Karpas-422 (cell line): ENCODE measurements around the gene KDM3A. TPM values are rescaled to one million over a fixed set of nuclear protein-coding genes. Genes with fewer than 3 reads are reported as not detected.

Source experiments
- DNase-seq: peaks from one replicate; pipeline ENCODE4 v3.0.0-alpha.2; 2015
- H2AFZ ChIP-seq: fragments of 200-600 bp; sonication (generic); 2 replicates; pipeline ENCODE4 v1.6.1; 2014; ENCODE audit warnings: antibody characterized with exemption, low read length, mixed read lengths
- H3K27ac ChIP-seq: fragments of 200-600 bp; sonication (generic); 2 replicates; pipeline ENCODE4 v1.5.1; 2014; ENCODE audit warnings: mild to moderate bottlenecking, low read length, moderate library complexity
- H3K27me3 ChIP-seq: fragments of 200-600 bp; sonication (generic); 2 replicates; pipeline ENCODE4 v1.6.1; 2014; ENCODE audit warnings: low read length, mixed read lengths
- H3K36me3 ChIP-seq: fragments of 200-600 bp; sonication (generic); 2 replicates; pipeline ENCODE4 v1.6.1; 2014; ENCODE audit warnings: low read length, mixed read lengths; ENCODE audit not compliant: insufficient read depth
- H3K4me1 ChIP-seq: fragments of 200-600 bp; sonication (generic); 2 replicates; pipeline ENCODE4 v1.6.1; 2014; ENCODE audit warnings: mild to moderate bottlenecking, low read length, mixed read lengths
- H3K4me2 ChIP-seq: fragments of 200-600 bp; sonication (generic); 2 replicates; pipeline ENCODE4 v1.6.1; 2014; ENCODE audit warnings: low read length, low read depth, mild to moderate bottlenecking; ENCODE audit not compliant: poor library complexity, severe bottlenecking
- H3K4me3 ChIP-seq: fragments of 200-600 bp; sonication (generic); 2 replicates; pipeline ENCODE4 v1.5.1; 2014; ENCODE audit warnings: mild to moderate bottlenecking, antibody characterized with exemption, low read length, mixed read lengths
- H3K79me2 ChIP-seq: fragments of 200-600 bp; sonication (generic); 2 replicates; pipeline ENCODE4 v1.6.1; 2014; ENCODE audit warnings: mild to moderate bottlenecking, low read length, mixed read lengths
- H3K9ac ChIP-seq: fragments of 200-600 bp; sonication (generic); 2 replicates; pipeline ENCODE4 v1.6.0; 2014; ENCODE audit warnings: low read length
- H3K9me2 ChIP-seq: fragments of 200-600 bp; sonication (generic), shearing (Covaris generic); replicated peaks from 2 replicates; pipeline ENCODE4 v1.6.0; 2014; ENCODE audit warnings: mild to moderate bottlenecking, low read length, moderate library complexity; ENCODE audit not compliant: insufficient read depth
- H3K9me3 ChIP-seq: fragments of 300-700, 200-600 bp; sonication (generic); 2 replicates; pipeline ENCODE4 v1.6.1; 2014; ENCODE audit warnings: low read length, mixed read lengths
- H4K20me1 ChIP-seq: fragments of 200-600 bp; sonication (generic); 2 replicates; pipeline ENCODE4 v1.6.1; 2014; ENCODE audit warnings: mild to moderate bottlenecking, antibody characterized with exemption, low read length, low read depth; ENCODE audit not compliant: insufficient read depth
- total RNA-seq: library from RNA; depleted of rRNA; stranded (reverse); fragments of >200 nt; shearing (Covaris generic); gene quantifications from 2 replicates; pipeline ENCODE4 v1.2.3, GENCODE V29; 2014; ENCODE audit warnings: low replicate concordance

Gene KDM3A
- total RNA-seq, 1 experiment from 2014 or later: 154 TPM

DNA sequence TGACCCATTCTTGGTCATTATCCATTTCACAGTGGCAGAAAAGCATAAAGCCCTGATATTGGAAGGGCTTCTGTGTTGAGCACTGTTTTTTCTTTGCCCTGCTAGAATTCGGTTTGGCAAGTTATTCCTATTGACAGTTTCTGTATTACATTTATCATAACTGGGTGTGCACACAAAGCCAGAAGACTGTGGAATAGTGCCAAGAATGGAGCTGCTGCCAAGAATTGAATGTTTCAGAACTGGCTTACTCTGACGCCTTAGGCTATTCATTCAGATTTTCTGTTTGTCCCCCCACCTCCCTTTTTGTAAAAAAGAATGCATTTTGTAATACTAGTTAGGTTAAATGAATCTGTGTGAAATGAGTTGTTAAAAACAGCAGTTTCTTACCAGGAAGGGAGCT is 12.7 kb downstream of the KDM3A start:
- H3K9me2 ChIP-seq: no peaks in the 10 kb centered on the region
- H4K20me1 ChIP-seq: no peaks in the 10 kb centered on the region
- H2AFZ ChIP-seq: no peak overlapping the region
- peaks cover 81% of the 10 kb centered on the region for H3K79me2 ChIP-seq
- no peak overlapping the region for H3K9ac ChIP-seq
- no peaks in the 10 kb centered on the region for H3K27me3 ChIP-seq
- H3K9me3 ChIP-seq: no peaks in the 10 kb centered on the region
- H3K4me3 ChIP-seq: no peak overlapping the region
- DNase-seq: no peak
- no peak overlapping the region for H3K27ac ChIP-seq
- H3K4me1 ChIP-seq: no peaks in the 10 kb centered on the region
- H3K36me3 ChIP-seq: peaks cover 92% of the 10 kb centered on the region
- no peak overlapping the region for H3K4me2 ChIP-seq

GRCh38 chr2:86454238-86454637 is 13.1 kb downstream of the KDM3A start:
- peaks cover 92% of the 10 kb centered on the region for H3K36me3 ChIP-seq
- no peaks in the 10 kb centered on the region for H3K4me1 ChIP-seq
- no peaks in the 10 kb centered on the region for H3K9me2 ChIP-seq
- no peaks in the 10 kb centered on the region for H4K20me1 ChIP-seq
- DNase-seq: no peak
- no peaks in the 10 kb centered on the region for H3K9me3 ChIP-seq
- no peak overlapping the region for H3K4me2 ChIP-seq
- no peak overlapping the region for H2AFZ ChIP-seq
- H3K27ac ChIP-seq: no peak overlapping the region
- H3K79me2 ChIP-seq: peaks cover 81% of the 10 kb centered on the region
- H3K4me3 ChIP-seq: no peak overlapping the region
- no peak overlapping the region for H3K9ac ChIP-seq
- no peaks in the 10 kb centered on the region for H3K27me3 ChIP-seq

DNA sequence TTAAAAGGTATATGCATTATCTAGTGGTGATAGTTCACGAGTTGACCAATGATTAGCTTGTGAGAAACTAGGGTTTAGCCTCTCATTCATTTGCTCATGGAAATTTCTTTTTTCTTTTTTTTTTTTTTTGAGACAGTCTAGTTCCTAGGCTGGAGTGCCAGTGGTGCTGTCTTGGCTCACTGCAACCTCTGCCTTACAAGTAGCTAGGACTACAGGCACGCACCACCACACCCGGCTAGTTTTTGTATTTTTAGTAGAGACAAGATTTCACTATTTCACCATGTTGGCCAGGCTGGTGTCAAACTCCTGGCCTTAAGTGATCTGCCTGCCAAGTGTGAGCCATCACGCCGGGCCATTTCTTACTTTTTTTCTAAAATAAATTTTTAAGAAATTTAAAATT is 14.0 kb downstream of the KDM3A start:
- H3K27ac ChIP-seq: no peak overlapping the region
- H3K4me2 ChIP-seq: no peak overlapping the region
- no peaks in the 10 kb centered on the region for H3K9me2 ChIP-seq
- DNase-seq: no peak
- peaks cover 81% of the 10 kb centered on the region for H3K79me2 ChIP-seq
- H3K36me3 ChIP-seq: peaks cover 92% of the 10 kb centered on the region
- no peaks in the 10 kb centered on the region for H3K4me1 ChIP-seq
- H3K9ac ChIP-seq: no peak overlapping the region
- no peaks in the 10 kb centered on the region for H3K9me3 ChIP-seq
- H3K27me3 ChIP-seq: no peaks in the 10 kb centered on the region
- H2AFZ ChIP-seq: no peak overlapping the region
- no peak overlapping the region for H3K4me3 ChIP-seq
- H4K20me1 ChIP-seq: no peaks in the 10 kb centered on the region

DNA sequence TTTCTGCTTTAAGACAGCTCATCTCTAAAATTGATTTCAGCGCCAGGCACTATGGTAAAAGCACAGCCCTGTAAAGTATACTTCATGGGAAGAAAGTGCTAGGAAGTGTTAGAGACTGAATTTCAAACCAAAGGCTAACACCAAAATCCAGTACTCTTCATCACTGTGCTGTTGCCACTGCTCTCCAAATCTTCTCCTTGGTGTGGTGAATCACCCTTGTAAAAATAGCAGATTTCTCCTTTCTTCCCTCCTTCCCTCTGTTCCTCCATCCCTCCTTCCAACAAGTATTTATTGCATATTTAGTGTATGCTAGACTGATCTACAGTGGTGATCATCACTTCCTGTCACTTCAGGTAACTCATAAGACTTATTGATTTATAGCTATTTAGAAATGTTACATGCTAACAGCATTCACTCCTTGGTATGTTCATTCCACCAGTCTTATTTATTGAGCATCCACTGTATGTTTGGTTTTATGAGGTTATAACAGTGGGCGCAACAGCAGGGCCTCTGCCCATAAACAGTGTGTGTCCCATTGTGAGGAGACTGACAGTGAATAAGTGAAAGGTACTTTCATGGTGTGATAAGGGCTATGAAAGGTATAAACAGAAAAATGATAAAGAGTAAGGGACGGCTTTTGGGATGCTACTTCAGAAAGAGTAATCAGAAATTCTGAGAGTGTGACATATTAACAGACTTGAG is 20.0 kb downstream of the KDM3A start:
- no peak overlapping the region for H2AFZ ChIP-seq
- H3K4me2 ChIP-seq: no peak overlapping the region
- H3K4me1 ChIP-seq: no peaks in the 10 kb centered on the region
- peaks cover 95% of the 10 kb centered on the region for H3K36me3 ChIP-seq
- no peaks in the 10 kb centered on the region for H3K9me2 ChIP-seq
- peaks cover 80% of the 10 kb centered on the region for H3K79me2 ChIP-seq
- H3K27me3 ChIP-seq: no peaks in the 10 kb centered on the region
- no peak for DNase-seq
- H3K9ac ChIP-seq: no peak overlapping the region
- H4K20me1 ChIP-seq: no peaks in the 10 kb centered on the region
- H3K4me3 ChIP-seq: no peak overlapping the region
- H3K9me3 ChIP-seq: no peaks in the 10 kb centered on the region
- no peak overlapping the region for H3K27ac ChIP-seq

- Histone ChIP-seq H3K27ac (no peak overlapping the region), H4K20me1 (no peaks in the 10 kb centered on the region), H3K9me2 (no peaks in the 10 kb centered on the region), H3K36me3 (peaks cover 97% of the 10 kb centered on the region), H3K27me3 (no peaks in the 10 kb centered on the region), H3K4me1 (no peaks in the 10 kb centered on the region), H3K4me2 (no peak overlapping the region), H3K4me3 (no peak overlapping the region), H2AFZ (no peak overlapping the region), H3K9me3 (no peaks in the 10 kb centered on the region), H3K9ac (no peak overlapping the region), H3K79me2 (peaks cover 86% of the 10 kb centered on the region)
- no peak for DNase-seq
Observed at GRCh38 chr2:86464652-86465051, 23.5 kb downstream of the KDM3A start.

- no peak overlapping the region for H3K27ac ChIP-seq
- H3K9ac ChIP-seq: no peak overlapping the region
- no peaks in the 10 kb centered on the region for H3K9me3 ChIP-seq
- H3K4me2 ChIP-seq: no peak overlapping the region
- H4K20me1 ChIP-seq: no peaks in the 10 kb centered on the region
- H2AFZ ChIP-seq: no peak overlapping the region
- H3K9me2 ChIP-seq: no peaks in the 10 kb centered on the region
- no peaks in the 10 kb centered on the region for H3K4me1 ChIP-seq
- peaks cover 94% of the 10 kb centered on the region for H3K36me3 ChIP-seq
- DNase-seq: no peak
- peaks cover 82% of the 10 kb centered on the region for H3K79me2 ChIP-seq
- no peak overlapping the region for H3K4me3 ChIP-seq
- H3K27me3 ChIP-seq: no peaks in the 10 kb centered on the region
Observed at GRCh38 chr2:86466306-86466705, 25.1 kb downstream of the KDM3A start.

DNA sequence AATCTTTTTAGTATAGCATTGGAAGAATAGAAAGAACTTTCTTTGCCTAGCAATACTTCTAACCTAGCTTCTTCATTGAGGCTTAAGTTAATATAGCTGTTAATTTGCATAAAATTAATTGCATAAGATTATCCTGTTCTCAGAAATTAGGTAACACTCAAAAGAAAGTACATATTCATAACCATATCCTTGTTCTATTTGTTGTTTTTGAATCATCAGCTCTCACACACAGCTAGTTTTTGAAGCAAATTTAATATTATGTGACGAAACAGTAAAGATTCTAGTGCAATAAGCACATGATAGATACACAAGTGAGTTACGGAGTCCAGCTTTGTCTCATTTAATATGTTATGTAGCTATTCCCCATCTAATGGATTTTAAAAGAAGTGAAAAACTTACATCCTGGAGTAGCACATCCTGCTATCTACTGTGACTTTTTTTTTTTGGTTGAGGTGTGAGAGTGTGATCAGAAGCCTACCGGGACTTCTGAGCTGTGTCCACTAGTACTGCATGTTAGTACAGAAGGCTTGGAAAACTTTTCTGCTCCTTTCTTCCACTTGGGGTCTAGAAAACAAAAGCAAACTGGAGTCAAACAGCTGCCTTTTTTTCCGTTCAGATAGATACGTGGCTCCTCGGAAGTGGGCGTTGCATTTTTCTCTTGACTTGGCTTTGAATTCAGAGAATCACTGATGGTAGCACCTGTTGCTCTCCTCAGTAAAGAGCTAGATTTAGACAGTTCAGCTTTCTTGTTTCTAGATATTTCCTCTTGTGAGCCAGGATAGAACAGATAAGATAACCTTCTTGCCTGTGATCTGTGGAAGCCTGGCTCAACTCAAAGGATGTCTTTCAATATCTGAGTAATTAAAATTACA is 27.2 kb downstream of the KDM3A start:
- Histone ChIP-seq H3K4me3 (no peak overlapping the region), H3K27ac (no peak overlapping the region)

DNA sequence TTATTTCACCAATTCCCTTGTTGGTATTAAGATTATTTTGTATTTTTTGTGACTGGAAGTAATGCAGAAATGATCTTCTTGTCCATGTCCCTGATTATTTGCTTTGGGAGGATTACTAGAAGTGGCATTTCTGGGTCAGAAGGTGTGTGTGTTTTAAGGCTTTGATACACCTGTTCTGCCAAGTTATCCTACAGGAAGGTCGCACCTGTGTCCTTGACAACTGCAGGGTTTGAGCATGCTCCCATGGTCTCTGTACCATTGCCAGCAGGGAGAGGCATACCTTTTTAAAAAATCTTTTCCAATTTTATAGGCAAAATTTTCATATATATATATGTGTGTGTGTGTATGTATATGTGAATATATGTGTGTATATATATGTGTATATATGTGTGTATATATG is 29.7 kb downstream of the KDM3A start:
- H3K4me1 ChIP-seq: no peaks in the 10 kb centered on the region
- peaks cover 77% of the 10 kb centered on the region for H3K79me2 ChIP-seq
- no peak overlapping the region for H3K9ac ChIP-seq
- H3K27me3 ChIP-seq: no peaks in the 10 kb centered on the region
- no peaks in the 10 kb centered on the region for H3K9me3 ChIP-seq
- H4K20me1 ChIP-seq: no peaks in the 10 kb centered on the region
- H2AFZ ChIP-seq: no peak overlapping the region
- no peak overlapping the region for H3K4me3 ChIP-seq
- H3K4me2 ChIP-seq: no peak overlapping the region
- H3K36me3 ChIP-seq: peaks cover 92% of the 10 kb centered on the region
- DNase-seq: no peak
- H3K27ac ChIP-seq: no peak overlapping the region
- no peaks in the 10 kb centered on the region for H3K9me2 ChIP-seq

More for the DNA sequence above, 27.2 kb downstream of the KDM3A start:
- no peak overlapping the region for H2AFZ ChIP-seq
- H3K4me1 ChIP-seq: no peaks in the 10 kb centered on the region
- H3K4me2 ChIP-seq: no peak overlapping the region
- H3K9me3 ChIP-seq: no peaks in the 10 kb centered on the region
- no peaks in the 10 kb centered on the region for H3K9me2 ChIP-seq
- H3K9ac ChIP-seq: no peak overlapping the region
- H3K27me3 ChIP-seq: no peaks in the 10 kb centered on the region
- DNase-seq: no peak
- H3K36me3 ChIP-seq: peaks cover 93% of the 10 kb centered on the region
- H4K20me1 ChIP-seq: no peaks in the 10 kb centered on the region
- peaks cover 87% of the 10 kb centered on the region for H3K79me2 ChIP-seq
